HG02870 (cell line): Measurements from ENCODE around the gene NOS2.
"Not testable (repeated sequence)": the region's sequence is repeated elsewhere in the genome, so short reads cannot be mapped to it uniquely, and the experiment has no call there.

Experiments used
- ATAC-seq: cut with Tn5 transposase; IDR thresholded peaks from one replicate; pipeline ENCODE4 v1.9.1; 2021; ENCODE audit warnings: mild to moderate bottlenecking, moderate library complexity; ENCODE audit not compliant: unreplicated experiment

NOS2 gene

DNA sequence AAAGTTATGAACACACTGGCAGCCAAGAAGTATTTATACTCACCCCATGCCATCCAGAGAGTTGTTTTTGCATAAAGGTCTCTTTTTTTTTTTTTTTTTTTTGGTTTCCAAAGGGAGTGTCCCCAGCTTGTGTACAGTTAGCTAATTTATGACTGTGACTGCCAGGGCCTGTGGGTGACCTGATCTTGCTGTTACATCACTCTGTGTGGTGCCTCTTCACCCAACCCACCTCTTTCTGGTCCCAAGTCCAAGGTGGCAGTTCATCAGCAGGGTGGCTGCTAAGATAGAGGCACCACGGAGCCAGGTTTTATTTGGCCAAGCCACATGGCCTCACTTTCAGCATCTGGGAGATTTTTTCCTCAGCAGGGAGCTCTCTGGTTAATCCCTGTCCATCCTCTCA is at the start of gene NOS2:
NOS2 (minus strand) TSS at position 8 of the 400 bp plus-strand sequence. CDS start 1,720 bp downstream, outside the sequence.
- ATAC-seq: no peak

DNA sequence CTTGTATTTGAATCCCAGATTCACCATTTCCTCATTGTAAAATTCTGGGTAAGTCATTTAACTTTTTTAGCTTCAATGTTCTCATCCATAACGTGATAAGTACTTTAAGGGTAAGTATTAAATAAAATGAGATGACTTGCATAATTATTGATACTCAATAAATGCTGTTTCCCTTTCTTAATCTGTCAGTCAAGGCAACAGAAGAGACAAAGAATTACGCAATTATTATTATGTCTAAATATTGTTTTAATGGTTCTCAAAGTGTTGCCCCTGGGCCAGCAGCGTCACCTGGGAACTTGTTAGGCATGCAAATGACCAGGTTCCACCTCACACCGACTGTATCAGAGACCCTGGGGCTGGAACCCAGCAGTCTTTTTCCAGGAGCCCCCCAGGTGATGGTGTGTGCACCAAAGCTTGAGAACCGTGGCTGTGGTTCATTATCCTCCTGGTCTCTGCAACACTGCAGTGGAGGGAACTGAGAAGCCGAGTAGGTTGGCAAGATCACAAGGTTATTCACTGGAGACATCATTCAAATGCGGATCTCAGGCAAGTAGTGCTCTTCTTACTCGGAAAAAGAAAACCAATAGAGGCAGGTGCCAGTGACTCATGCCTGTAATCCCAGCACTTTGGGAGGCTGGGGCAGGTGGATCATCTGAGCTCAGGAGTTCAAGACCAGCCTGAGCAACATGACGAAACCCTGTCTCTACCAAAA is 49.3 kb upstream of the NOS2 start:
- no peak for ATAC-seq

DNA sequence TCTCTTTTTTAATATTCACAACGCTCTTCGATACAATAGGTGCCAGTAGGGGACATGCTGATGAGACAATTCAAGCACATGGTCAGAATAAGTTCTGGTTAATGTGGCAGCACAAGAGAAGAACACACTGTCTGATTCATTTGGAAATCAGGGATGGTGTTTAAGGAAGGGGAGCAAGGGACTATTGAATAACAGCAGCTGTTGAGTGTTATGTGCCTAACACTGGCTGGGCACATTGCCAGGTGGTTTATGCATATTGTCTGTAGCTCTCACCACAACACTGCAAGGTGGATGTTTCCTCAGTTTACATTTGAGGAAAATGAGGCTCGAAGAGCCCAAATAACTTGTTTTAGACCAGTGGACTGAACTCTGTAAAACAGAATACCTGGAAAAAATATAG is 48.6 kb upstream of the NOS2 start:
- ATAC-seq: no peak

DNA sequence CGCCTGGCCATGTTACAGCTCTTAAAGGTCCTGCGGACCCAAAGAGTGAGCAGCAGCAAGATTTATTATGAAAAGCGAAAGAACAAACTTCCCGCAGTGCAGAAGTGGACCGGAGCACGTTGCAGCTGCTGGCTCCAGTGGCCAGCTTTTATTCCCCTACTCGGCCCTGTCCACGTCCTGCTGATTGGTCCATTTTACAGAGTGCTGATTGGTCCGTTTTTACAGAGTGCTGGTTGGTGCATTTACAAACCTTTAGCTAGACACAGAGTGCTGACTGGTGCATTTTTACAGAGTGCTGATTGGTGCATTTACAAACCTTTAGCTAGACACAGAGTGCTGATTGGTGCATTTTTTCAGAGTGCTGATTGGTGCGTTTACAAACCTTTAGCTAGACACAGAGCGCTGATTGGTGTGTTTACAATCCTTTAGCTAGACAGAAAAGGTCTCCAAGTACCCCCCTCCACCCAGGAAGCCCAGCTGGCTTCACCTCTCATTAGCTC is 46.5 kb upstream of the NOS2 start:
- ATAC-seq: not testable (repeated sequence)

DNA sequence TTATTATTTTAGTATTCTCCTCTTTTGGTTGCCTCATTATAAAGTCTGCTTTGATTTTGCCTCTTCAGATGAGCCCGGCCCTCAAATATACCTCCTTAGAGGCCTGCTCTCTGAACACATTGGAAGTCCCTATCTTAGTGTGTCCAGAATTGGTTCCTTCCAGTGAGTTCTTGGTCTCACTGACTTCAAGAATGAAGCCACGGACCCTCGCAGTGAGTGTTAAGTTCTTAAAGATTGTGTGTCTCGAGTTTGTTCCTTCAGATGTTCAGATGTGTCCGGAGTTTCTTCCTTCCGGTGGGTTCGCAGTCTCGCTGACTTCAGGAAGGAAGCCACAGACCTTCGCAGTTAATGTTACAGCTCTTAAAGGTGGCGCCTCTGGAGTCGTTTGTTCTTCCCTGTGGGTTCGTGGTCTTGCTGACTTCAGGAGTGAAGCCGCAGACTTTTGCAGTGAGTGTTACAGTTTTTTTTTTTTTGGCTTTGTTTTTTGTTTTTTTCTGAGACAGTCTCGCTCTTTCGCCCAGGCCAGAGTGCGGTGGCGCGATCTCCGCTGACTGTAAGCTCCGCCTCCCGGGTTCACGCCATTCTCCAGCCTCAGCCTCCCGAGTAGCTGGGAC is 45.8 kb upstream of the NOS2 start:
- ATAC-seq: no peak

DNA sequence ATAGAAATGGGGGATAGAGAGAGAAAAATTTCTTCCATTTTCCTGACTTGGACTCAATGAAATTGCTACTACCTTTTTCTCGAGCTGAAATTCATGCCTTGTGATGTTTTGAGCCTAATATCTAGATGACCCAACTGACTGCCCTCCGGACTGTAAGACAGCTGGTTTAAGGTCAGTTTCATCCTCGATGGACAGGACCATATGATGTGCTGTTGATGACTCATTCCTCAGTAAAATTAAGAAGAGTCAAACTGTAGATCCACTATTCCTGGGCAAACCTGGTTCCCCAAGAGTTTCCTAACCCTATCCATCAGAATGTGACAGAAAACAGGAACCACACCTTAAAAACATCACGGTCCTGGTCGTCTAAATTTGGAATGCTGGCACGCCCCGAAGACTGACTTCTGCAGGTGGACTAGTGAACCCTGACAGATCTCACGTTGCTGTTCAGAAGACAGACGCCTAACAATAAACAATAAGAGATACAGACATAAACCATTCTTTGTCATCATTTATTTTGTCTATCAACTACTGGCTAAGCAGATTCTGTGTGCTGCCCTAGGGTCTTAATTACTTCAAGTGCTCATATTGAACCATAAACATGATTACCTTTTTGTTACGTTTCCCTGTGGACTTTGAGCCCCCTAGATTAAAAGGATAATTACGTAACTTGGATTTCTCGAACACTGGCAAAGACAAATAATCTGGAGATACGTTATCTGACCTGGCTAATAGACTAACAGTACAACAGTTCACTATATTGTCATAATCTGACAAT is 45.1 kb upstream of the NOS2 start:
- no peak for ATAC-seq

DNA sequence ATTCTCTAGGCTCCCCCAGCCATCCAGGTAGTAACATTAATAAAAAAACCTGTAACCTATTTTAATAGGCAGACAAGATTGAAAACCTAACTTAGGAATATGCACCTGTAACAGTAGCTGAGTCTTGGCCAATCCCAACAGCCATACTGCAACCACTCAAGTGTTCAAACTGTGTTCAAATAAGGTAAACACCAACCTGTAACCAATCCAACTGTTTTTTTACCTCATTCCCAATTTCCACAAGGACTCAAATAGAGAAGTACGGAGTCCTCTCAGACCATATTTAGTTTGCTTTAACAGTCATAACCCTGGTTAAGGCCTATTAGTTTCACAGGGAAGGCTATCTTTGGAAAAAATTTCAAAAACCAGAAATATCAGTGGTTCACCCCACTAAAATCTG is 40.4 kb upstream of the NOS2 start:
- ATAC-seq: no peak

DNA sequence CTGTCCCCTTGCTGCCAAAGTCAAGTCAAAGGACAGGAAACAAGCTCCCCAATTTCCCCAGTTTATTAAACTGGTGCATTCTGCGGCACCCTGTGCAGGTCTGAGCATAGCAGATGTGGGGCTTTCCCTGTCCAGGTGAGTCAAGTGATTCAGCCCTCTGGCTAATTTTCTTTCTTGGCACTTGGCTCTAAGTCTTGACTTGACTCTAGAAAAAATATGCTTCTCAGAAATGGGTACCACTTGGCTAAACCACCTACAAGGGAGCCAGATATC is 40.0 kb upstream of the NOS2 start:
- ATAC-seq: not testable (repeated sequence)

DNA sequence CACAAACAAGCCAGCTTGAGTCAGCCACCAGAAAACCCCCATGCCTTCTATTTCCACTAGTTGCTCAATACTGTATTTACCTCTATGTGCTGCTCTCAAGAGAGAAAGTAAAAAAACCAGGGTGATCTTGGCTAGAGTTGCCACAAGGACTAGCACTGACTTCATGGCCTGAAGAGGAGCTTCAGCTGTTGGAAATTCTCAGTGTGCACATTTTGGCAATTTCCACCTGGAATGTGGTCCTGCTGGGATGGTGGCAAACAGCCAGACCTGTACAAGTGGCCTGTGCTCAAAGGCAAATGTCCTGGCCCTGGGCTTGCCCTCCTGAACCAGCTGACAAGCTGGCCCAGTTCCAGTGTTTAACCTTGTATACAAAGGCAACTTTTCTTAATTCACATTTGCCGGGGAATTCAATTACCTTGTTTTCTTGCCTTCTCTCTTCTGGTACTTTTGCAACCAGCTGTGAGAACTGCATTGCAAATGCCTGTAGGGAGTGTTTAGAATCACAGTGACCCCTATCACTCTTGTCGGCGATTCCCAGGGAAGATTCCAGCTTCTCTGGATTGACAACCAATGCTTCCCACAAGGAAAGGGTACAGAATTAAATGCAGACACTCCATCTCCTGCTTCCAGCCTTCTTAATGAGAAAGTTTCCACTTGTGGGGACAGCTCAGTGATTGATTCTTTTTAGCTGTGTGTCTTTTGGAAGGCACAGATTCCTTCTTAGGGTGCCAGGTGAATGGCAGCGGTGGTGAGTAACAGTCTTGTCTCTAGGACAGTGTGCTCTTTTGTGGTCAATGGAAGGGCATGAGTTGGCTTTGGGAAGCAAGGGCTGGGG is 39.5 kb upstream of the NOS2 start:
- not testable (repeated sequence) for ATAC-seq

DNA sequence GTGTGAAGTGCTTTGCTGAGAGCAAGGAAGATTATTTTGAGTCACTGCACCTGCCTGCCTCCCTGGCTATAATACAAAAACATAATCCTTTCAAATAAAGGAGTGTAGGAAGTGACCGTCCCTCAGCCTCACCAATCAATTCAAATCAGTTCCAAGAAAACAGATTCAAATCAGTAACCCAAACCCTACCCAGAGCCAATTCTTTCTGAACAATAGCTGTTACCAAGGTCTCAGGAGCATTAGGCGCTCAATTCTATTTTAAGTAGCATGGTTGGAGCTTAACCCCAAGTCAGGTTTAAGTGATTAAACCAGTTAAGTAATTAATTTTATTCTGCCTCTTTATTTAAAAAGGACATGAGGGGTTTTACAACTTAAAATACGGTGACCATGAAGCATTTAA is 38.3 kb upstream of the NOS2 start:
- ATAC-seq: not testable (repeated sequence)

DNA sequence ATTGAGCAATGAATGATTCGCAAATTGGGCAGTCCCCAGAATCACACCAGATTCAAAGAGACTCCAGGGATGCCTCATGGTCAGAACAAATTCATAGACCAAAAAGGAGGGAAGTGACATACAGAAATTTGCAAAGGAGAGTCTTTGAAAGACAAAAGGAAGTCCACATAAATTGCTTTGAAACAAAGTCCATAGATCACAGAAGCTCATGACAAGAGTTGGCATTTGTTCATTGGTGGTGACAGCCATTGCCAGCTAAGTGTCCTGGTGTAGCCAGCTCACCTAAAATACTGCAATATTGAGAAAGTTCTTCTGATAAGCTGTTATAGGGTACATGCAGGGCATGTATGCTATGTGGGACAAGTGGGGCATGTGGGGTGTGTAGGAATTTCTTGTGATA is 37.4 kb upstream of the NOS2 start:
- not testable (repeated sequence) for ATAC-seq

DNA sequence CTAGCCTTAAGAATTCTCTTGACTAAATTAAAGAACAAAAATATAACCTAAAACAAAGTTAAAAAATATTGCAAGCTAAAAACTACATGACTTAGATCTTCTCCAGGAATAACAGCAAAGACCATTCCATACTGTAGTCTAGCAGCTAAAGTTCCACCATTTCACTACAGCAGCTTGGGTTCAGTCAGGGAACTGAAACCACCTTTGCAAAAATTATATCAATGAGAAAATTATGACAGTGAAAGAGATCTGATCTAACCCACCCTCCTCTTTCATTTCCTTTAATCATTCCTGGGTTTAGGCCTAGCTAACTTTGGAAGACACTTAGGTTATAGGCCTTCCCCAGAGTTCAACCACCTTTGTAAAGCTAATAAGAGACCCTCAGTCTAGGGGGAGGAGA is 36.3 kb upstream of the NOS2 start:
- ATAC-seq: no peak

DNA sequence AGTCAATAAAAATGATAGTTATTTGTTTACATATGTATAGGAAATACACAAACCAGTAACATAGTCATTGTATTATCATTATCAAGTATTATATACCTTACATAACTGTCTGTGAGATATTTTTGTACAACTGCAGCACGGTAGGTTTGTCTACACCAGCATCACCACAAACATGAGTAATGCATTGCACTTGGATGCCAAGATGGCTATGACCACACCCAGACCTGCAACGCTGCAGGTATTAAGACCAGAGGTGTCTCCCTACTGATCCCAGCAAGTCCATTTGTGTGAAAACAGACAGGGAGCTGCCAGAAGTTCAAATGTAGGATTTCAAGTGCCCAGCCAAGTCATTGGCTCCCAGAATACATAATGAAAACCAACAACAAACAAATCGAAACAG is 34.2 kb upstream of the NOS2 start:
- no peak for ATAC-seq

DNA sequence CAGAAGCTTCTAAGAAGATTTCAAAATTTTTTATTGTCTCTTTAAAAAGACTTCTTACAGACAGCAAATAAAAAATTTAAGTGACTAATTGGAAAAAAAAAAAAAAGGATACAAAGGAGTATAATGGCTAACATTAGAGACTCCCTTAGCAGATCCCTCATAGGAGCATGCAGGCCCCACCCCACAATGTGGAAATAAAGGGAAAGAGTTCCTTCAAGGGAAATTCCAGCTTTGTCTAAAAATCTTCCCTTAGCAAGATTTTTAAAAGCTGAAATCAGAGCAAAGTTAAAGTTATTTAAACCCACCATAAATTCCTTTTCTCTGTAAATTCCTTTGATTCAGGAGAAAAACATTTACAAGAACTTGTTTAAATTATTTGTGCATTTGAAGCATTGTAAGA is 32.5 kb upstream of the NOS2 start:
- ATAC-seq: no peak

DNA sequence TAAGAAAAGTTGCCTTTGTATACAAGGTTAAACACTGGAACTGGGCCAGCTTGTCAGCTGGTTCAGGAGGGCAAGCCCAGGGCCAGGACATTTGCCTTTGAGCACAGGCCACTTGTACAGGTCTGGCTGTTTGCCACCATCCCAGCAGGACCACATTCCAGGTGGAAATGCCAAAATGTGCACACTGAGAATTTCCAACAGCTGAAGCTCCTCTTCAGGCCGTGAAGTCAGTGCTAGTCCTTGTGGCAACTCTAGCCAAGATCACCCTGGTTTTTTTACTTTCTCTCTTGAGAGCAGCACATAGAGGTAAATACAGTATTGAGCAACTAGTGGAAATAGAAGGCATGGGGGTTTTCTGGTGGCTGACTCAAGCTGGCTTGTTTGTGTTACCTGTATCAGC is 29.6 kb upstream of the NOS2 start:
- not testable (repeated sequence) for ATAC-seq

DNA sequence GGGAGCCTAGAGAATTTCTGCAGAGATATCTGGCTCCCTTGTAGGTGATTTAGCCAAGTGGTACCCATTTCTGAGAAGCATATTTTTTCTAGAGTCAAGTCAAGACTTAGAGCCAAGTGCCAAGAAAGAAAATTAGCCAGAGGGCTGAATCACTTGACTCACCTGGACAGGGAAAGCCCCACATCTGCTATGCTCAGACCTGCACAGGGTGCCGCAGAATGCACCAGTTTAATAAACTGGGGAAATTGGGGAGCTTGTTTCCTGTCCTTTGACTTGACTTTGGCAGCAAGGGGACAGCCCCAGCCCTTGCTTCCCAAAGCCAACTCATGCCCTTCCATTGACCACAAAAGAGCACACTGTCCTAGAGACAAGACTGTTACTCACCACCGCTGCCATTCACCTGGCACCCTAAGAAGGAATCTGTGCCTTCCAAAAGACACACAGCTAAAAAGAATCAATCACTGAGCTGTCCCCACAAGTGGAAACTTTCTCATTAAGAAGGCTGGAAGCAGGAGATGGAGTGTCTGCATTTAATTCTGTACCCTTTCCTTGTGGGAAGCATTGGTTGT is 28.9 kb upstream of the NOS2 start:
- ATAC-seq: not testable (repeated sequence)

DNA sequence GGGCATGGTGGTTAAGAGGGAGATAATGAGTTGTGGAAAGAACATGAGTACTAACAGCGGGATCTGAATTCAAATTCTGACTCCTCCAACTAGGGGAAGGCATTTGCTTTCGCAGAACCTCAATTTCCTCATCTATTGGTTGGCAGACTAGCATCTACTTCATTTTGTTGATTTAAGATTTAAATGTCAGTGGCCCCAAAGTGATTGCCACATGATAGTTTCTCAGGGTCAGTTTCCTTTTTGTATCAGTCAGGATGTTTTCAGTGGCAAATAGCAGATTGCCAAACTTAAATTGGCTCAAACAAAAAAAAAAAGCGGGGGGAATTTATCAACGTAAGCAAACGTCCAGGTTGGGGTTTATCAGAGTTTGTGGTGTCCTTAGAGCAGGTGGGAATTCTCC is 25.1 kb upstream of the NOS2 start:
- no peak for ATAC-seq

DNA sequence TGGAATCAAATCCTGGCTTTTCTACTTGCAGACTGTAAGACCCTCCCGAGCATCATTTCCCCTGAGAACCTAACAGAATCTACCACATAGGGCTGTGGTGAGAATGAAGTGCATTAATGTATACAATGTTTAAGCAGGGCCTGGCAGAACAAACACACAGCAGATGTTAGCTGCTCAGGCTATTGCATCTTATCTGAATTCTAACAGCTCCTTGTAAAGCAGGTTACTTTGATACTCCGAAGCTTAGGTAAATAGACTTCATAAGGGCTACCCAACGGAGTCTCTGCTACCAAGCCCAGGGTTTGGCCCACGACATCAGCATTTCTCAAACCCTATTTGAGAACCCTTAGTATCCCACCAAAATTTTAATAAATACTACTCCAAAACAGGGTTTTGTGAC is 24.4 kb upstream of the NOS2 start:
- no peak for ATAC-seq

DNA sequence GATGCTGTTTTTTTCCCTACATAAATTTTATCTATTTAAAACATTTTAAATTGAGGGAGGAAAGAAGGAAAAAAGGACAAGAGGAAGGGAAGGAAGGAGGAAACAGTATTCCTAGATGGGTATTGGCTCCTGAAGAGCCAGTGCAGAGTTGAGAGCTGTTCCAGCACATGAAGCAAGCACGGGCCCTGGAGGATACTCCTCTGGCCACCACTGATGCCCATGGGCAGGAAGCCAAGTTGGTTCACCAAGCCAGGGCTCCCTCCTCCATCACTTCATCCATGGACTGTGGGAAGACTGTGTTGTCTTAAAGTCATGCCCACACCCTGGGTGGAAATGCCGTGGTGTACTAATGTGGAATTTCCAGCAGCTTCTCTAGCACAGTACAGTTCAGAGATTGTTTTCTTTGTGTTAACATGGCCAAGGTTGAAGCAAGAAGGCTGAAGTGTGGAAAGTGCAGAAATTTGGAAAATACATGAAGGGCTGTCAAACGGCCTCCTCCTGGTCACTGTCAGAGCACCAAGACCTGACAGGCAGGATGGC is 23.9 kb upstream of the NOS2 start:
- ATAC-seq: no peak

DNA sequence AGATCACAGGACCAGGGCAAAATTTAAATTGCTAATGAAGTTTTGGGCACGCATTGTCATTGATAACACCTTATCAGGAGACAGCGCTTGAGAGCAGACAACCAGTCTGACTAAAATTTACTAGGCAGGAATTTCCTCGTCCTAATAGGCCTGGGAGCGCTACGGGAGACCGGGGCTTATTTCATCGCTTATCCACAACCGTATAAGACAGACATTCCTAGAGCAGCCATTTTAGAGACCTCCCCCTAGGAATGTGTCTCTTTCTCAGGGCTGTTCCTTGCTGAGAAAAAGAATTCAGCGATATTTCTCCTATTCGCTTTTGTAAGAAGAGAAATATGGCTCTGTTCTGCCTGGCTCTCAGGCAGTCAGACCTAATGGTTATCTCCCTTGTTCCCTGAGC is 21.8 kb upstream of the NOS2 start:
- ATAC-seq: not testable (repeated sequence)

DNA sequence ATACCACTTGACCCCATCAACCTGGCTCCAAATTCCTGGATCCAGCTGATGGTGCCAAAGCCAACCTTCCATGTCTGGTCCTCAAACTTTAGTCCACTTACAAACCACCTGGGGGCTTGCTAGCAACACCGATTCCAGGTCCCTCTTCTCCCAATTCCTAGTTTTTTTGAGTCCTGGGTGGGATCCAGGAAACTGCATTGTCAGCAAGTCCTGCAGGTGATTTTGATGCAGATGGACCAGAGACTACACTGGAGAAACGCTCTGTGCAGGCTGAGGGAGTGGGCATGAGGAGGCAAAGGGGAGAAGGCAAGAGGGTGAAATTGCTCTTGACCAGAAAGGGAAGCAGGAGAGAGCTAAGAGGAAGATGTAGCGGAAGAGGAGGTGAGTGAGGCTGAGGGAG is 21.0 kb upstream of the NOS2 start:
- no peak for ATAC-seq
